ENCODE measurements around the gene DCST1. TPM values are rescaled to one million over a fixed set of nuclear protein-coding genes. Genes with fewer than 3 reads are reported as not detected.
A peak's percentile ranks its signal among the peaks of the same experiment; 100 is the strongest.

DCST1 gene
- total and polyA plus RNA-seq, 4 donors, result not detected

DNA sequence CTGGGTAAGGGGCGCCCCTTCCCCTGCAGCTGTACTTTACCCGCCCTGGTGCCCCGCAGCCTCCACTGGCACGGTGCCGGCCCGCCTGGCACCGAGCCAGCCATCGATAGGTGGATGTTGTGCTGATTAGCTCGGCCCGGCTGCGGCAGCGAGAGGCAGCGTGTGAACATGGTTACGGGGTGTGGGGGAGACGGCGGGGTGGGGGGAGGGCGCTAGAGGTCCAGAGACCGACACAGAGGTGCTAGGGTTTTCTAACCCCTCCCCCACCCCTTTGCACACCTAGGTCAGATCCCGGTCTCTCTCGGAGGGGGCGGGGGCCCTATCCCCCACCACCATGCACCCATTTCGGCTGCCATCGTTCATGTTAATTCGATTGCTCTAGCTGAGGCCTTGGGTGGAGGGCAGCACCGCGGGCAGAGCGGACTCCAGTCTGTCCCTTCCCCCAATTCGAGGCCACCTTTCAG lies 36.6 kb downstream of the DCST1 start:
- Histone ChIP-seq H3K36me3 (ENCODE audit: control insufficient read depth in 4 of 4, insufficient read depth in 3 of 4, low read depth in 1 of 4, low read length in 3 of 4) (peaks cover 0 to 2% (median 0%) of the 10 kb centered on the region in 4 donors), H3K9ac (ENCODE audit: low read depth in 1 of 2, low read length in 2 of 2) (no peak overlapping the region), H3K27ac (ENCODE audit: low read depth in 1 of 2, low read length in 2 of 2) (no peak overlapping the region), H3K4me3 (ENCODE audit: low read depth in 1 of 3, low read length in 3 of 3) (no peak overlapping the region), H3K27me3 (ENCODE audit: control insufficient read depth in 4 of 4, insufficient read depth in 4 of 4, low read length in 3 of 4) (no peaks in the 10 kb centered on the region), H3K9me3 (ENCODE audit: control insufficient read depth in 4 of 4, low read length in 3 of 4) (no peaks in the 10 kb centered on the region), H3K4me1 (ENCODE audit: control insufficient read depth in 4 of 4, insufficient read depth in 4 of 4, low read length in 3 of 4) (peaks cover 4 to 12% (median 7%) of the 10 kb centered on the region in 4 donors)
- TF ChIP-seq, protein P1, sequence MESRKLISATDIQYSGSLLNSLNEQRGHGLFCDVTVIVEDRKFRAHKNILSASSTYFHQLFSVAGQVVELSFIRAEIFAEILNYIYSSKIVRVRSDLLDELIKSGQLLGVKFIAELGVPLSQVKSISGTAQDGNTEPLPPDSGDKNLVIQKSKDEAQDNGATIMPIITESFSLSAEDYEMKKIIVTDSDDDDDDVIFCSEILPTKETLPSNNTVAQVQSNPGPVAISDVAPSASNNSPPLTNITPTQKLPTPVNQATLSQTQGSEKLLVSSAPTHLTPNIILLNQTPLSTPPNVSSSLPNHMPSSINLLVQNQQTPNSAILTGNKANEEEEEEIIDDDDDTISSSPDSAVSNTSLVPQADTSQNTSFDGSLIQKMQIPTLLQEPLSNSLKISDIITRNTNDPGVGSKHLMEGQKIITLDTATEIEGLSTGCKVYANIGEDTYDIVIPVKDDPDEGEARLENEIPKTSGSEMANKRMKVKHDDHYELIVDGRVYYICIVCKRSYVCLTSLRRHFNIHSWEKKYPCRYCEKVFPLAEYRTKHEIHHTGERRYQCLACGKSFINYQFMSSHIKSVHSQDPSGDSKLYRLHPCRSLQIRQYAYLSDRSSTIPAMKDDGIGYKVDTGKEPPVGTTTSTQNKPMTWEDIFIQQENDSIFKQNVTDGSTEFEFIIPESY (IDR thresholded peaks at IDR 0.05), result no peak
- TF ChIP-seq GABPA (IDR thresholded peaks at IDR 0.05 in 1 of 2, conservative IDR thresholded peaks at IDR 0.05 in 1 of 2) (no peak), SP1 (IDR thresholded peaks at IDR 0.05) (no peak), YY1 (IDR thresholded peaks at IDR 0.05) (no peak), FOXA1 (IDR thresholded peaks at IDR 0.05) (no peak), TAF1 (conservative IDR thresholded peaks at IDR 0.05) (no peak)
- 27% methylated on average over 28 of the region's 28 CpGs for WGBS
- no peak for DNase-seq (ENCODE audit: low spot score)

DNA sequence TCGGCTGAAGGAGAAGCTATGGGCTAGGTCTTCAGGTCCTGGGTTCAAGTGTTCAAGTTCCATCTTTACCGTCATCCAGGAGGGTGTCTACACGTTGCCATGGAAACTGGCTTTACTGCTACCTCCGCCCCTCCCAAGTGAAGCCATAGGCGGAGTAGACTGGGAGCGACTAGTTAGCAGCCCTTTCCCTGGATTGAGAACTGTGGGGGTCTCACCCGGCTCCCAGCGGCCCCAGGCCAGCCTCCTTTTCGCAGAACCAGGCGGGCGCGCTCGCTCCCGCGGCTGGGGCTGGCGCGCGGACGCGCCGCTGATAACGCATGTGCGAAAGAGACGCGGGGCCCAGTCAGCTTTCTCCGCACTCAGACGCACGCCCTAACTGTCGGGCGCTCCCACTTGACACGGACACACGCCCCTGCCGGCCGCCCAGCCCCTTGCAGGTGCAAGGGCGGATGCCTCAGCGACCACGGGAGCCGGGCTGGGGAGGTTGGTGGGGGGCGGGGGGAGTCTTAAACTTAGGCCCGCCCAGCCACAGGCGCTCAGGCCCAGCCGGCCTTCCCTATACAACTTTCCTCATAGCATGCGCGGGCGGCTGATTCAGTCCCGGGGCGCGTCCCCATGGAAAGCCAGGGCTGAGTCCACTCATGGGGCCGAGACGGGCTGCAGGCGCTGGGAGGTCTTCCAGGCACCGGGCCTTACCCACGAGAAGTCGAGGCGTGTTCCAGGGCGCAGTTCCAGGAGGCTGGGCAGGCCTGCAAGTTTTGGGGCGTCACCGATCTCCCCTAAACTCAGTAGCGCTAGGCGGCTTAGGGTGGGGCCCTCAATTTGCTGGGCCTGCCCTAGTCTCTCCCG lies 37.3 kb downstream of the DCST1 start:
- TF ChIP-seq HNF4G (IDR thresholded peaks at IDR 0.05) (no peak), EGR1 (IDR thresholded peaks at IDR 0.05; ENCODE audit: low read depth in 2 of 2) (no peak), JUND (IDR thresholded peaks at IDR 0.05) (no peak), GABPA (IDR thresholded peaks at IDR 0.05 in 1 of 2, conservative IDR thresholded peaks at IDR 0.05 in 1 of 2) (no peak), FOXA1 (IDR thresholded peaks at IDR 0.05) (no peak)
- TF ChIP-seq, protein P1 (IDR thresholded peaks at IDR 0.05), result no peak
- TF ChIP-seq, protein P2, sequence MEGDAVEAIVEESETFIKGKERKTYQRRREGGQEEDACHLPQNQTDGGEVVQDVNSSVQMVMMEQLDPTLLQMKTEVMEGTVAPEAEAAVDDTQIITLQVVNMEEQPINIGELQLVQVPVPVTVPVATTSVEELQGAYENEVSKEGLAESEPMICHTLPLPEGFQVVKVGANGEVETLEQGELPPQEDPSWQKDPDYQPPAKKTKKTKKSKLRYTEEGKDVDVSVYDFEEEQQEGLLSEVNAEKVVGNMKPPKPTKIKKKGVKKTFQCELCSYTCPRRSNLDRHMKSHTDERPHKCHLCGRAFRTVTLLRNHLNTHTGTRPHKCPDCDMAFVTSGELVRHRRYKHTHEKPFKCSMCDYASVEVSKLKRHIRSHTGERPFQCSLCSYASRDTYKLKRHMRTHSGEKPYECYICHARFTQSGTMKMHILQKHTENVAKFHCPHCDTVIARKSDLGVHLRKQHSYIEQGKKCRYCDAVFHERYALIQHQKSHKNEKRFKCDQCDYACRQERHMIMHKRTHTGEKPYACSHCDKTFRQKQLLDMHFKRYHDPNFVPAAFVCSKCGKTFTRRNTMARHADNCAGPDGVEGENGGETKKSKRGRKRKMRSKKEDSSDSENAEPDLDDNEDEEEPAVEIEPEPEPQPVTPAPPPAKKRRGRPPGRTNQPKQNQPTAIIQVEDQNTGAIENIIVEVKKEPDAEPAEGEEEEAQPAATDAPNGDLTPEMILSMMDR (IDR thresholded peaks at IDR 0.05; ENCODE audit: low read depth, low read length, missing input control), result peak; percentile 23
- TF ChIP-seq, protein P3, sequence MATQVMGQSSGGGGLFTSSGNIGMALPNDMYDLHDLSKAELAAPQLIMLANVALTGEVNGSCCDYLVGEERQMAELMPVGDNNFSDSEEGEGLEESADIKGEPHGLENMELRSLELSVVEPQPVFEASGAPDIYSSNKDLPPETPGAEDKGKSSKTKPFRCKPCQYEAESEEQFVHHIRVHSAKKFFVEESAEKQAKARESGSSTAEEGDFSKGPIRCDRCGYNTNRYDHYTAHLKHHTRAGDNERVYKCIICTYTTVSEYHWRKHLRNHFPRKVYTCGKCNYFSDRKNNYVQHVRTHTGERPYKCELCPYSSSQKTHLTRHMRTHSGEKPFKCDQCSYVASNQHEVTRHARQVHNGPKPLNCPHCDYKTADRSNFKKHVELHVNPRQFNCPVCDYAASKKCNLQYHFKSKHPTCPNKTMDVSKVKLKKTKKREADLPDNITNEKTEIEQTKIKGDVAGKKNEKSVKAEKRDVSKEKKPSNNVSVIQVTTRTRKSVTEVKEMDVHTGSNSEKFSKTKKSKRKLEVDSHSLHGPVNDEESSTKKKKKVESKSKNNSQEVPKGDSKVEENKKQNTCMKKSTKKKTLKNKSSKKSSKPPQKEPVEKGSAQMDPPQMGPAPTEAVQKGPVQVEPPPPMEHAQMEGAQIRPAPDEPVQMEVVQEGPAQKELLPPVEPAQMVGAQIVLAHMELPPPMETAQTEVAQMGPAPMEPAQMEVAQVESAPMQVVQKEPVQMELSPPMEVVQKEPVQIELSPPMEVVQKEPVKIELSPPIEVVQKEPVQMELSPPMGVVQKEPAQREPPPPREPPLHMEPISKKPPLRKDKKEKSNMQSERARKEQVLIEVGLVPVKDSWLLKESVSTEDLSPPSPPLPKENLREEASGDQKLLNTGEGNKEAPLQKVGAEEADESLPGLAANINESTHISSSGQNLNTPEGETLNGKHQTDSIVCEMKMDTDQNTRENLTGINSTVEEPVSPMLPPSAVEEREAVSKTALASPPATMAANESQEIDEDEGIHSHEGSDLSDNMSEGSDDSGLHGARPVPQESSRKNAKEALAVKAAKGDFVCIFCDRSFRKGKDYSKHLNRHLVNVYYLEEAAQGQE (IDR thresholded peaks at IDR 0.05), result no peak
- Histone ChIP-seq H3K27ac (ENCODE audit: low read depth in 1 of 2, low read length in 2 of 2) (no peak overlapping the region), H3K4me1 (ENCODE audit: control insufficient read depth in 4 of 4, insufficient read depth in 4 of 4, low read length in 3 of 4) (peaks cover 4 to 12% (median 7%) of the 10 kb centered on the region in 4 donors)

More for the DNA sequence above, 37.3 kb downstream of the DCST1 start:
- H3K27me3 ChIP-seq (ENCODE audit: control insufficient read depth in 4 of 4, insufficient read depth in 4 of 4, low read length in 3 of 4), result no peaks in the 10 kb centered on the region
- no peaks in the 10 kb centered on the region for H3K9me3 ChIP-seq (ENCODE audit: control insufficient read depth in 4 of 4, low read length in 3 of 4)
- 6% methylated on average over 61 of the region's 61 CpGs for whole genome bisulfite sequencing
- peak overlapping the region in 1 of 2 donors; percentile 6 for H3K9ac ChIP-seq (ENCODE audit: low read depth in 1 of 2, low read length in 2 of 2)
- H3K4me3 ChIP-seq (ENCODE audit: low read depth in 1 of 3, low read length in 3 of 3), result peak overlapping the region in 2 of 3 donors; percentile 26 to 45
- peak; percentile 77 for DNase-seq (ENCODE audit: low spot score)
- H3K36me3 ChIP-seq (ENCODE audit: control insufficient read depth in 4 of 4, insufficient read depth in 3 of 4, low read depth in 1 of 4, low read length in 3 of 4), result peaks cover 0 to 2% (median 0%) of the 10 kb centered on the region in 4 donors

Measured in liver (tissue), 9 donors.